Activated CD8-positive, alpha-beta memory T cell treated with anti-CD3 and anti-CD28 coated beads, Interleukin-2, amount 50 U/mL, for 24 hours (primary cell): ENCODE results near the gene COBLL1.

Experiments
- DNase-seq: peaks from one replicate; pipeline ENCODE4 v3.0.0-alpha.2; 2020; ENCODE audit errors: extremely low read depth

COBLL1 gene

DNA sequence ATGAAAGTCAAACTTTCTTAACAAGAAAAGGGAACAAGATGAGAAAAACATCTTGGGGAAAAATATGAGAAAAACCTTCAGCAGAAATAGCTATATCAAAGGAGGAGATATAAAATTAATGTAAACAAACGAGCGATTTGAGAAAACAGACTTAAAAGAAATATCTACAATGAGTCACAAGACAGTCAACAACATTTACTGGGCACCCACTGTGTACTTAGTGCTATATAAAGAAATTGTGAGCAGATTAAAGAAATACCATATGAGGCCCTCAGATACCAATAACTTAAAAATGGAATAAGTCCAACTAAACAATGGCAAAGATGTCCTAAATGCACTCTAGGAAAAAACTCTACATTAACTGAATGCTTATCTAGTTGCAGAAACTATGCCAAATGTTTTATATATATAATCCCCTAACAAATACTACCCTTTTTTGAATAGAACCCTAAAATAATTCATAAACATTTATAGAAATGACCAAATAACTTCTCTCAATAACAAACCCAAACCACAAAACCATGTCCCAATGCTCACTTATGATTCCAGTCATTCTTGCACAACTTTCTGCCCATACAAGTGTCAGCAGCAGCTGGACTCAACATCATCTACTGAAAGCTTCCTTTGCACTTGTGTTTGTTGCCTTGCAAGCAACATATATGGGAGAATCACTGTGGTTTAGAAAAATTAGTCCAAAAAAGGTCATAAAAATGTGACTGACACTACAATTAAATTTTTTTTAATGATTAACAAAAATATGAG, 83.5 kb downstream of the COBLL1 start:
- no peak for DNase-seq

- DNase-seq, result no peak
These were observed 84.8 kb downstream of the COBLL1 start for GRCh38 chr2:164756773-164757172.

DNA sequence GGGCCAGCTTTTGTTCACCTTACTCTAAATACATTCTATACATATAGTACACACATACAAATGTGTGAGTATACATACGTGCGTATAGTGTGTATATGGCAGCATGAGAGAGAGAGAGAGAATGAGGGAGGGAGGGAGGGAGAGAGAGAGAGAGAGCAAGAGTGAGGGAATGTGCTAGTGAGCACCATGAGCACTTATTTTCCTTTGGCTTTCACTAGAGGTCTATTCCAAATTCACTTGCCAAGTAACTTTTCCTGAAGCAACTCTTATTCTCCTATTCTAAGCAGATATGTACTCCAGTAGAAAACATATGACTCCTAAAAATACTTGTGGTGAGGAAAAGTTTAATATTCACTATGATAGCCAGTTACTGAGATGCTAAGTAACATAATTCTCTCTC, 85.7 kb downstream of the COBLL1 start:
- no peak for DNase-seq

DNA sequence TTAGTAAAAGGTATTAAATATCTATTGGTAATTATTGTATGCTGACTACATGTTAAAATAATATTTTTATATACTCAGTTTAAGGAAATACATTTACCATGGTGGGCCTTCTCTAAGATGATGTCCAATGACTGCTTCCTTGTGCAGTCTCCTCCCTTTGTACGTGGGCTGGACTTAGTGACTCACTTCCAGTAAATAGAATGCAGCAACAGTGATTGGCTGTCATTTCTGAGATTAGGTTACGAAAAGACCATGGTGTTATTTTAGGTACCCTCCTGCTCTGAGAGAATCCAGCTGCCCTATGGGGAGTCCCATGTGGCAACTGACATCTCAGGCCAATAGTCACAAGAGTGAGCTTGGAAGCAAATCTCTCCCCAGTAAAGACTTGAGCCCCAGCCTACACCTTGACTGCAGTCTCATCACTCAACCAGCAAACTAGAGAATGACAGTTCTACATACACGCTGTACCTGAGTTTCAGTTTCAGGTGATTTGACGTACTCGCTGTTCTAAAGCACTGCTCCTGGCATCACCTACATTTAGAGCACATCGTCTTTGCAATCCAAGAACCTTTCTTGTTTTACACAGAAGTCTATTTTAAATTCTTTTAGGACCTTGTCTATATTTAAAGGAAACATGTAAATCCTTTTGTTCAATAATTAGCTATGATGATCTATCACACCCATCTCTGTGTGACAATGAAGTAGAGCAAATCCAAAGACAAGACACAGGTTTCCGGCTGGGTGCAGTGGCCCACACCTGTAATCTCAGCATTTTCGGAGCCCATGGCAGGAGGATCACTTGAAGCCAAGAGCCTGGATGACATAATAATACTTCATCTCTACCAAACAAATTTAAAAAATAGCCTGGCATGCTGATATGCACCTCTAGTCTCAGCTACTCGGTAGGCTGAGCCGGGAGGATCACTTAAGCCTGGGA, 87.2 kb downstream of the COBLL1 start:
- no peak for DNase-seq

- no peak for DNase-seq
These were observed 88.7 kb downstream of the COBLL1 start for GRCh38 chr2:164752956-164753355.

DNA sequence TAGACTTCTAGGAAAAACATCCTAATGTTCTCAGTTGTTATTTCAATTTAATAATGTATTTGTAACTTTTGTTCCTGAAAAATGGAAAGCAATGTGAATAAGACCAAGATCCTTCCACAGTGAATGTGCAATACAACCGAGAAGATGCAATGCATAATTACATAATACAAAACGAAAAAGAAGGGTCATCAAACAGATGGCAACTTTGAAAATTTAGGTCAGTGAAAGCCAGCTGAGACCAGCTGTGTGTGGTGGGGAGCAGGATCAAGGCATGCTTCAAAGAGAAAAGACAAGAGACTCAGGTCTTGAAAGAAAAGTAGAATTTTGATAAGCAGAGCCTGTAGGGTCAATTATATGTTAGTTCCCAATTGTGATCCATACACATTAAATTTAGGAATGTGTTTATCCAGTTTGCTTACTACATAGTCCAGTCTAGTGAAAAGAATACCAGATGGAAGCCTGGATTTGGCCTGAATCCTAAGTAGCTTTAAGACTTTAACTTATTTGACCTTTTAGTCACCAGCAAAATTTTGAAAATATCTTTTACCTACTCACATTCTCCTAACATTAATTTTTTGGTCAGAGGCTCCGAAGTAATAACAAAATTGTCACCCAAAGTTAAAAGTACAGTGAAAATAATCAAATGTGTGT, 93.7 kb downstream of the COBLL1 start:
- DNase-seq, result no peak

- DNase-seq, result no peak
These were observed 94.5 kb downstream of the COBLL1 start for GRCh38 chr2:164747140-164747539.

DNA sequence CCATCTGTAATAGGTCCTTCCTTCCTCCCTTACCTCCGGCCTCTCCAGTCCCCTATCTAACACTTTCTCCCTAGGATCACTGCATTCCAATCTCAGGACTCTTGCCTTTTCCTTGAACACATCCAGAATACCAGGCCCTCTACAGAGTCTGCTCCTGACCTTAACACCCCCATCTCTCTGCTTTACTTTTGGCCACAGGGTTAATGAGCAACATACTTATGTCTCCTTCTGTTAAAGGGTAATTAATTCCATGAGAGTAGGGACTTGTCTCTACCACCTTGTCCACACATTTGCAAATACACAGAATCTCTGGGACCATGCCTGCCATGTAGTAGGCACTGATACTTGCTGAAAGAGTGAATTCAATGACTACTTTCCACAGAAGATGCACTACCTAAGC, 94.9 kb downstream of the COBLL1 start:
- no peak for DNase-seq

DNA sequence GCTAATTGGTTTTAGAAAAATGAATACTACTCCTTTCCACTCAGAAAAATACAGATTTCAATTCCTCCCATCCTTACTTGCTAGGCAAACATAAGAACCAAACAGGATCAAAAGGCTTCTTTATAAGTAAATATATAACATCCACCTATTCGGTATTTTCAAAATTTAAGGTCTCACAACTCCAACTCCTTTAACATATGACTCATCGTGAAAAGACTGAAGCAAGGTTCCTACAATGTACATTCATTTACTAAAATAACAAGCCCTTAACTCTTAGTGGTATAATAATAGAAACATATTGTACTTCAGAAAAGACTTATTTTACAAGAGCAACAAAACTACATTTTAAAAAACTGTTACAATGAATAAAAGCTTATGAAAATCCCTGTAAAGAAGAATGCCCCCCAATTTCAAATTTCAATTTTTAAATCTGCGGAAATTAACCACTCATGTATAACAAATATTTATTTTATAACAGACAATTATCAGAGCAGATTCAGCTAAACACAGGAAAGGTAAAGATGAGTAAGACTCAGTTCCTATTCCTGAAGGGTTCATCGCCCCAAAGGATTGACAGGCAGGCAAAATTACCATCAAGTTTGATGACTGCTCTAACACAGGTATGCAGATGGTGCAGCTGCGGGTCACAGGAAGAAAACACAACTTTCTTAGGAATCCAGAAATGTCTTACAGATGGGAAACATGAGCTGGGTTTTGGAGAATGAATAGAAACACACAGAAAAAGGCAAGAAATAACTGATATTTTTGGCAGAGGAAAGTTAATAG, 96.4 kb downstream of the COBLL1 start:
- no peak for DNase-seq

DNA sequence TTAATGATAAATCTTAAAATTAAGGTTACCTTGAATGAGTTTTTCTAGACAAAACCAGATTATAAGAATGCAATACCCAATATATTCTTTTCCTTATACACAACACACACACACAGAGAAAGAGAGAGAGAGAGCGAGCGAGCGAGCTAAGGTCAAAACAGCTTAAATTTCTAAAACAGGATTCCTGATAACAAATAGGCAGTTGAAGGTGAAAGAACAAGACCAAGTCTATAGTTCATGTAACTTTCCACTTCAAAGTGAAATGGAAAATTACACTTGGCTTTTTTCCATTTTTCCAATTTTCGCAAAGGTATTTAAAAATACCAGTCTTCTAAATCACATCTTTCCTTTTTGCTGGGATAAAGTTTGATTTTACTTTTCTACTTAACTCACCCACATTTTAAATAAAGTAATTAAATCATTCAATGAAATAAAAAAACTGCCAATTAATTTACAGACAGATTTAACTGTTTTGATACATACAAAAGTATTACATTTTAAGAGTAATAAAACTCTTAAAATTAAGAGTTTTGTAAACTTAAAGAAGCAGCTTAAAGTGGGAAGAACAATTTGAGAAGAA, 98.8 kb downstream of the COBLL1 start:
- DNase-seq, result no peak

DNA sequence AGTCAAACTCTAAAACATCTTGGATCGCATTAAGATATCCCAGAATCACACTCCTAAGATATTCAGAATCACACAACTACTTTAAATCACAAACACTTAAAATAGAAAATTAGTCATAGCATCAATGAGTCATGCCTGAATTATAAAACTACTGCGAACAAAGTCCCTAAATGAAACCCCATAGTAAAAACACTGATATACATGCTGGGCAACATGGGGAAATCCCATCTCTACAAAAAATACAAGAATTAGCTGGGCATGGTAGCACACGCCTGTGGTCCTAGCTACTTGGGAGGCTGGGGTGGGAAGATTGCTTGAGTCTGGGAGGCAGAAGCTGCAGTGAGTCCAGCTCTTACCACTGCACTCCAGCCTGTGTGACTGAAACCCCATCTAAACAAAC, 101.7 kb downstream of the COBLL1 start:
- no peak for DNase-seq

DNA sequence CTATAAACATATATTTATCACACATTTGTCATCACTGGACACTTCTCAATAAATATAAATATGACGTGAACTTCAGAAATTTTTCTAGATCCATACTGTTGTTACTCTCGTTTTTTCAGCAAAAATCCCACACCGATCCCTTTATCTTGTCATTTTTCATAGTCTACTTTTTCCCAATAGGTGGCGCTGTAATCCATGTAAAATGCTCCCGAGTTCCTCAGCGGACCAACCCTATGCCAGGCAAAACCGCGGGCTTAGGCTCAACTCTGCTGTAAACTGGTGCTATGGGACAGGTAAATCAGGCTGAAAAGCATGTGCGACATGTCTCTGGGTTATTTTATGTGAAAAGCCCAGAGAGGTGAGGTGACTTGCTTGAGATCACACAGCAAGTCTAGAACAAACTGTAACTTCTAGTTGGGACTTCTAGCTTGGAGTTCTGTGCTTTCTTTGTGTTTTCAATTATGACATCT, 104.0 kb downstream of the COBLL1 start:
- no peak for DNase-seq

DNA sequence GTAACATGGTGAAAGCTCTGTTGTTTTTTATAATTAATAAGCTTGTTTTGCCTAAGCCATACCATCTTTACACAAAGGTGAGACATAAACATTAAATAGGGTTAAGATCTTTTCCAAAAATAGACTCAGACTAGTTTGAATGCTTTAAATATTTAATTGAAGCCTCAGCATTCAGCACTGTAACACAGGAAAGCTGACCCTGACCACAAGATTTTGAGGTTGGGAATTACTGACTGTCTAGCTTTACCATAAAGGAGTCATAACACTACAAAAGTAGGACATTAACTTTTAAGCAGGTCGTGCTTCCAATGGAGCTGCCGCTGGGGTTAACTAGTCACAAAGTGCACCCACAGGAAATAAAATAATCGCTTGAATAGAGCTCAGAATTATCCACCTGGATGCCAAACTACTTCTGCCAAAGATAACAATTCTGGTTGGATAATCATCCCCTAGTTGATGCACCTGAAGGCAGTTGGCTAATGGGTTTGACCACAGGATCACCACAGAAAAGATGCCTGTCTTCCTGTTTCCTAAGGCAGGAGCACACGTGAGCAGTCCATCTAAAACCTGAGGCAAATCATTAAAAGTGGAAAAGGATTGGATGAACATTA, 106.2 kb downstream of the COBLL1 start:
- no peak for DNase-seq

DNA sequence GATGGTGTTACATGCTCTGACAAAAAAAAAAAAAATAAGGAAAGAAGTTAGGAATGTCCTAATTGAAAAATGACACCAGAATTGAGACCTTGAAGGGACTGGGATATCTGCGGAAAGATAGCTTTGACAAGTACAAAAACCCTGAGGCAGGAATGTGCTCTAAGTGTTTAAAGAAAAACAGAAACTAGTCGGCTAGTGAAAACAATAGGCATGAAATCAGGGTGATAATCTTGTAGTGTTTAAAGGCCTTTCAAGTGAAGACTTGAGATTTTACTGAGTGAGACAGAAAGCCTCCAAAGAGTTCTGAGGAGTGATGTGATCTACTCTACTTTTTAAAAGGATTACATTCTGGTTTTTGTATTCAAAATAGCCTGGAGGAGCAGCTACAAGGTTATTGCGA, 107.4 kb downstream of the COBLL1 start:
- DNase-seq, result no peak

DNA sequence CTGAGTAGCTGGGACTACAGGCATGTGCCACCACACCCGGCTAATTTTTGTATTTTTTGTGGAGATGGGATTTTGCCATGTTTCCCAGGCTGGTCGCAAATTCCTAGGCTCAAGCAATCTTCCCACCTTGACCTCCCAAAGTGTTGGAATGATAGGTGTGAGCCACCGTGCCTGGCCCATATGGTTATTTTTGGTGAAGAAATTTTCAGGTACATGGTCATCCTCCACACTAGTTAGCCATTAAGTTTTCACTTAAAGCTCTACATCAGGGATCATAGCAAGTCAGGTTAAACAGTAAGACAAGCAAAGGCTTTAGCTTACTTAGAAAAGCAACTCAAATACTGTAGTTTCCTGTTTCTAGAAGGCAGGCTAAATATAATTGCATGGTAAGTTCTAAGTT, 116.1 kb downstream of the COBLL1 start:
- DNase-seq, result no peak

- DNase-seq, result no peak
These were observed 118.8 kb downstream of the COBLL1 start for GRCh38 chr2:164722616-164723338.

DNA sequence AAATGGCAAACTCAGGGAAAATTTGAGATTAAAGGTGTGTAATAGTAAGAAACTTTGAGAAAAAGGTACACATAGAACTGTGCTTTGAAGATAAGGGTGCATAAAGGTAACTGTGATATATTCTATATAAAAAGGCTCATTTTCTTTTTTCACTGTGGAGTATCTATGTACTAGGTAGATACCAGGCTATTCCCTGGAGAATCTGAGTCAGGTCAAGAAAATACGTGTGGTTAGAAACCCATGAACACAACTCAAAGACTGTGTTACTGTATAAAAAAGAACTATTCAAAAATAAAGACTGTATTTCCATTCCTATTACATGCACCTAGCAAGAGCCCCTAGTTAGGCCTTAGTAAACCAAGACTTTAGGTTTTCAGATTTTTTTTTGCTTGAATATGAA, 120.2 kb downstream of the COBLL1 start:
- no peak for DNase-seq

GRCh38 chr2:164719996-164720941, 121.4 kb downstream of the COBLL1 start:
- DNase-seq, result no peak
